Measurements from ENCODE around the gene NEU4.

The NEU4 gene

DNA sequence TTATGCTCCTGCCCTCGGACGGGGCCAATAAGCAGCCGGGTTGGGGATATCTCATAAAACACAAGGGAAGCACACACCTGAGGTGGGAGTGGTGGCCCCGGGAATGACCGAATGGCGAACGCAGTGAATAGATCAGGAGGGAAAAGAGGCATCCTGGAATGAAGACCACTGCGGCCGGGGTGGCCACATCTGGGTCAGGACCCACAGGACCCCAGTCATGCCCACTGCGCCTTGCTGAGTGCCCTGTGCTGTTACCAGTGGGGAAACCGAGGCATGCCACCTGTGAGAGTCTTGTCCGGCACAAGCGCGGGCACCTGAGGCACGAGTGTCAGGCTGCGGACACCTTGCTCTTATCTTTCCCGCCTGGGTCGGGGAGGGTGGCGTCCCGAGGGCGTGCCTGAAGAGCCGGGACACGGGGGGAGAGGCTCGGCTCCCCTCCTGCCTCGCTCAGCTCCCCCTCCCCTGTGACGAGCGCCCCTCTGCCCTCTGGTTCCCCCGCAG is 48.1 kb downstream of the NEU4 start:
- in situ Hi-C loops (cut with HindIII; ENCODE audit: low pct_ligation_motif_present, low pct_unique_long_range_greater_than_20kb, low sequenced_read_pairs) = no loop called here
- DNase-seq = no peak

DNA sequence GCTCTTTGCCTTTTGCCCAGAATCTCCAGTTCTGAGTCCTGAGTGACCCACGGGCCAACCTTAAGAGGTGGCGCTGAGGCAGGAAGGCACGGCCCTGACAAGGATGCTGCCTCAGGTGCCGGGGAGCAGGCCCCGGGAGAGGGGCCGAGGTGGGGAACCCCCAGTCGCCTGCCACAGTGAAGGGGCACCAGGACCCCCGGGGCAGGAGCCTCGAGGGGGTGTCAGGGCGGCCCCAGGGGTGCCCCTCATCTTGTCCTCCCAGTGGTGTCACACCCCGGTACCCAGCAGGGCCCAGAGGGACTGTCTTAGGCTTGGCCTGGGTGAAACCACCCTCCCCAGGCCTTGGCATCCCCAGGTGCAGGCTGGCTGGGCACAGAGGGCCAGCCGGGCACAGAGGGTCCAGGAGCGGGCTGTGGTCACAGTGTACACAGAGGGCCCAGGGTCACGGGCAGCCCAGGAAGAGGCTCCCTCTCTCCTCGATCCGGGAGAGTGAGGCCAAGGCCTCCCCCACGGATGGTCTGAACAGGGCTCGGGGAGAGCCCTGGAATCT is 48.7 kb downstream of the NEU4 start:
- DNase-seq = no peak
- in situ Hi-C loops (cut with HindIII; ENCODE audit: low pct_ligation_motif_present, low pct_unique_long_range_greater_than_20kb, low sequenced_read_pairs) = no loop called here

DNA sequence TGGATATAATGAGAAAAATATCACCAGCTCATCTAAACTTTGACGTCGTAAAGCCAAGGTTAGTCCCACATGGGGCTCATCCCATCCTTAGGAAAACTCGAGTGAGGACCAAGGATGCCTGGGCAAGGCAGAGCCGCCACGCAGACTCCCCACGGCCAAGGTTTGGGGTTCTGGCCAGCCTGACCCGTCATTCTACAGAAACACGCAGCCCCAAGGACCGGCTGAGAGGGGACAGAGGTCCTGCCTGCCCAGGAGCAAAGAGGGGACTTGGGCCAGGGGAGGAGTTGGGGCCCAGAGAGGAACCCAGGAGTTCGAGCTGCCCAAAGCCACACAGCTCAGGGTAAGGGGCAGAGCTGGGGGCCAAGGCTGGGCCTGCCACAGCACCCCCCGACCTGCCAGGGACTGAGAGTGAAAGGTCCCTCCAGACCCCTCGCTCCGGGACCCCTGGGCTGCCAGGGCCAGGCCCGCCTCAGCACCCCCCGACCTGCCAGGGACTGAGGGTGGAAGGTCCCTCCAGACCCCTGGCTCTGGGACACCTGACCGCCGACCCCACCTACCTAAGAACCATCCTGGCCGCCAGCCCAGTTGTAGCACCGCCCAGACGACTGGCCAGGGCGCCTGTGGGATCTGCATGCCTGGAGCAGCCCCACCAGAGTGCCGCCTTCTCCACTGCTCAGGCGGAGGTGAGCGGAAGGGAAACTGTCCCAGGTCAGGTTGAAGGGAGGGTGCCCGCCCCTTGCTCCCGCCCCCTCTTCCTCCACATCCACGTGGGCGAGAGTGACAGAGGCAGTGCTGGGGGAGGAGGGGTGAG is 49.4 kb downstream of the NEU4 start, which contains the start of gene PDCD1:
PDCD1 (minus strand) TSS at position 689 of the 811 bp plus-strand sequence; CDS start at position 633, 56 bp downstream.
- no peak for DNase-seq
- in situ Hi-C loops (cut with HindIII; ENCODE audit: low pct_ligation_motif_present, low pct_unique_long_range_greater_than_20kb, low sequenced_read_pairs) = no loop called here

DNA sequence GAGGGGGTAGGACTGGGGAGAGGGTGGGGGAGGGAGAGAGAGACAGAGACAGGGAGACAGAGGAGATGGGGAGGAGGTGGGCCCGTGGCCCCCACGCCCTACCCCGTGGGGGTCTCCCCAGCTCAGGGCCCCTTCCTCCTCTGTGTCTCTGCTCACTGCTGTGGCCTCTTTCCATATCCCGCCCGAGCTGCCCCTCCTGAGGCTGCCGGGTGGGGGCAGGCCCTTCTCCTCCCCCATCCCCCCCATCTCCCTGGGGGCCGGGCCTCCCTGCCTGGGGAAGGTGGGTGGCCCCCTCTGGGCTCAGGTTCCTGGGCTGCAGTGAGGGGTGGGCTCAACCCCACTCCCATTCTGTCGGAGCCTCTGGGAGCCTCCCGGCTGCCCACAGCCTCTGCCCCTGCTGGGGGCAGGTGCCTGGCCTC is 50.0 kb downstream of the NEU4 start:
- in situ Hi-C loops (cut with HindIII; ENCODE audit: low pct_ligation_motif_present, low pct_unique_long_range_greater_than_20kb, low sequenced_read_pairs) = no loop called here
- no peak for DNase-seq

DNA sequence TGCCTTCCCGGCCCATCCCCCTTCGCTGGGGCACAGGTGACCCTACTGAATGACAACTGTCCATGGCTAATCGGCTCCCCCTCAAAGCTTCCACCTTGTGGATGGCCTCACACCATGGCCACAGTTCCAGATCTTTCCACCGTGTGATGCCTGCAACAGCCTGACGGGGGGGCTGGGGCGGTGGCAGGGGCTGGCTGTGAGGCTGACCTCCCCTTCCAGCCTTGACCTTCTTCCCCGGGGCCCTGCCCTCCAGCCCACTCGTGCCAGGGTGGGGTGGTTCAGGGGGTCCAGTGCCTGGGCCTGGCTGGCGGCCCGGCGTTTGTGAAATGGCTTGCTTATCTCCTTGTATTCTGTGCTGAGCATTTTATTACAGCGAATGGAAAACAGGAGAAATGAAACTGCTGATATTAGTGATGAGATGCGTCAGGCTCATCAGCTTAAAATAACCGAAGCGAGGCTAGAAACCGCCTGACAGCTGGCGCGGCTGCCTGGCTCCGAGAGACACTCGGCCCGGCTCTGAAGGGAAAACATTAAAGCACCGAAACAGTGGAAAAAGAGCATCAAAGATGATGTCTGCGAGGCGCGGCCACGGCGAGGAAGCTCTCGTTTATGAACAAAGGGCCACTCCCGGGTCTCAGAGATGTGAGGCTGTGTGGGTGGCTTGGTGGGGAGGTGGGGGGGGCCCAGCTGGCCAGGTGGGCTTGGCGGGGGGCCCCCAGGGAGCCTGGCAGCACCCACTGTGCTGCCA is 50.6 kb downstream of the NEU4 start:
- DNase-seq = no peak
- in situ Hi-C loops (cut with HindIII; ENCODE audit: low pct_ligation_motif_present, low pct_unique_long_range_greater_than_20kb, low sequenced_read_pairs) = no loop called here

DNA sequence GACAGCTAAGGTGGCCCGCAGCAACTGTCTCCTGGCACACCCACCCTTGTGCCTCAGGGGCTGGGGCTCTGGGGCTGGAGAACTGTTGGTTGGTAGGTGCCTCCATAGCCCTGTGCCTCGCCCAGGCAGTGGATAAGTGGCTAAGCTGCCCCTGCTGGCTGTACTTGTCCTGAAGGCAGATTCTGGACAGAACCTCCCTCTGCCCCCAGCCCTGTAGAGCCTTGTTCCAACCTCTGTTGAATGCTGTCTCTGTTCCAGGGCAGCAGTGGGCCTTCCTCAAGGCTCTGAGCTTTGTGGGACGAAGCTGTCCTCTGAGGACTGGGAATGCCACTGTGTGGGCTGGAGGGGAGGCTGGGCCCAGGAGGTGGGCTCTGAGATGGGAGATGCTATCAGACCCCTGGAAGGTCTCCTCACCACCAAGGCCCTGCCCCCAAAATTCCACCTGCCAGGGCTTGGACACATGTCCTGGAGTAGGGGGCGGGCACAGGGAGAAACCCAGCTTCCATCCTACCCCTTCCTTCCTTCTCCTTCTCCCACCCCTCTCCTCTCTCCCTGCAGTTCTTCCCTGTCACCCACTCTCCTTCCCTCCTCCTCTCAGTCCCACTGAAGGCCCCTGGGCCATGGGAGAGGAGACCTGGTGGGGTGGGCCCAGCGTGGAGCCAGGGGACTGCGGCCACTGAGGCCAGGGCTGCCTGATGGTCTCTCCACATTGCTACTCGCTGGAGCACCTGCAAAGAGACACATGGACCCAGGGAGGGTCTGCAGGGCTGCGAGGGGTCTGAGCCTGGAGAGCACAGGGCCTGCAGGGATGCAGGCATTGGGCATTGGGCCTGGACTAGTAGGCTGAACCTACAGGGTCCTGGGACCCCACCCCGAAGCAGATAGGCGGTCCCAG is 51.4 kb downstream of the NEU4 start:
- in situ Hi-C loops (cut with HindIII; ENCODE audit: low pct_ligation_motif_present, low pct_unique_long_range_greater_than_20kb, low sequenced_read_pairs) = no loop called here
- no peak for DNase-seq

DNA sequence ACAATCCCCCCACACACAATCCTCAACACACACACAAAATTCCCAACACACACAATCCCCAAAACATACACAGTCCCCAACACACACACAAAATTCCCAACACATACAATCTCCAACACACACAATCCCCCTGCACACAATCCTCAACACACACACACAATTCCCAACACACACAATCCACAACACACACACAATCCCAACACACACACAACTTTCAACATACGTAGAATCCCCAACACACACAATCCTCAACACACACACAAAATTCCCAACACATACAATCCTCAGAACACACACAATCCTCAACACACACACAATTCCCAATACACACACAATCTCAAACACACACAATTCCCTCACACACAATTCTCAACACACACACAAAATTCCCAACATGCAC is 52.3 kb downstream of the NEU4 start:
- in situ Hi-C loops (cut with HindIII; ENCODE audit: low pct_ligation_motif_present, low pct_unique_long_range_greater_than_20kb, low sequenced_read_pairs) = no loop called here
- DNase-seq = no peak

DNA sequence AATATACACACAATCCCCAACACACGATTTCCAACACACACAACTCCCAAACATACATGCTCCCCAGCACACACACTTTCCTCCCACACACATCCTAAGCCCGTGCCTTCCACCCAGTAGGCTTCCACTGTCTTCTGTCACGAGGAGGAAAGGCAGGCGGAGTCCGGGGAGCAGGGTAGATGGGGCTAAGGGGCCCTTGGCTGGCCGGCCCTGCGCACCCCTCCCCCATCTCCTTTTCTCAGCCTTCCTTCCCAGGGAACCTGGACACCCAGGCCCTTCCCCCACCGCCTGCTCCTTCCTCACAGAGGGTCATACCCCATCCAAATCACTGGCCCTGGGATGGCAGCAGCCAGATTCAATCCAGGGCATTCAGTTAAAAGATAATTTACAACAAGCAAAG is 53.1 kb downstream of the NEU4 start:
- no peak for DNase-seq
- in situ Hi-C loops (cut with HindIII; ENCODE audit: low pct_ligation_motif_present, low pct_unique_long_range_greater_than_20kb, low sequenced_read_pairs) = no loop called here

DNA sequence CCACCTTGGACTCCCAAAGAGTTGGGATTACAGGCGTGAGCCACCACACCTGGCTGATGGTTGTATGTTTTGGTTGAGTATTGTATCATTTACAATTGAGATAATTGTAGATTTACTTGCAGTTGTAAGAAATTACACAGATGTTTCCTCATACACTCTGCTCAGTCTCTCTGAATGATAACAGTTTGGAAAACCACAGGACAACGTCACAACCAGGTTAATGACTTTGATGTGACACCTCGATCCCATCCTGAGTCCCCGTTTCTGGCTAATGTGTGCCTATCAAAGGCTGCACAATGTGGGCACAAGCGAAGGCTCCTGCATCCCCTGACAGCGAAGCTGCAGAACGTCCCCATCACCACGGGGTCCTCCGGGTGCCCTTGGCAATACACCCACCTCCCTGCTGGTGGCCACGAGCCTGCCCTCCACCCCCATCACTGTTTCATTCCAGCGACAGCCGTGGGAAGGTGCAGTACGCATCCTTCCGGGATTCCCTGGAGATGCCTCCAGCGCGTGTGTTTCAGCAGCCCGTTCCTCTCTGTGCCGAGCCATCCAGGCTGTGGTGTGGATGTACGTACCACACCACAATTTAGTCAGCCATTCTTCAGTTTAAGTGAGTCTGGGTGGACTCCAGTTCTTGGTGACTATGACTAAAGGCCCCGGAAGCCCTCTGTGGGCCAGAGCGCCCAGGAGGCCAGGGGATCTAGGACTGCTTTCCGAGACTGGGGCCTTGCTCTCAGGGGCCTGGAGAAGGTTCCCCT is 54.0 kb downstream of the NEU4 start:
- in situ Hi-C loops (cut with HindIII; ENCODE audit: low pct_ligation_motif_present, low pct_unique_long_range_greater_than_20kb, low sequenced_read_pairs) = no loop called here
- no peak for DNase-seq

DNA sequence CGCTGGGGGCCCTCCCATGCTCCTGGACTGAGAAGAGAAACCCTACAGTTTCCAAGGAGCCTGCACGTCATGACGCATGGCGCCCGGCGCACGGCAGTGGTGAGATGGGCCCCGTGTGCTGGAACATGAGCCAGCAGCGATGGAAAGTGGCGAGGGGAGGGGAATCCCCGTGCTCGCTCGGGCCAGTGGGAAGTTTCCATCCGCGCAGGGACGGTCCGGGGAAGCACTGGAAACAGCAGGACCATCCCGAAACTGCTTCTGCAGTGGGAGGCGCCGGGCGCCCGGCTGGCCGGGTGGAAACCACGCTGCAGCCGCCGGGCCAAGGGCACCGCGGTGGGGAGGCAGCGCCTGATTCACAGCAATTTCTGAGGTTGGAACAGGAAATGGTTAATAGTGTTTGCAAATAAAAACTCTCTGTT is 54.6 kb downstream of the NEU4 start:
- in situ Hi-C loops (cut with HindIII; ENCODE audit: low pct_ligation_motif_present, low pct_unique_long_range_greater_than_20kb, low sequenced_read_pairs) = no loop called here
- no peak for DNase-seq

DNA sequence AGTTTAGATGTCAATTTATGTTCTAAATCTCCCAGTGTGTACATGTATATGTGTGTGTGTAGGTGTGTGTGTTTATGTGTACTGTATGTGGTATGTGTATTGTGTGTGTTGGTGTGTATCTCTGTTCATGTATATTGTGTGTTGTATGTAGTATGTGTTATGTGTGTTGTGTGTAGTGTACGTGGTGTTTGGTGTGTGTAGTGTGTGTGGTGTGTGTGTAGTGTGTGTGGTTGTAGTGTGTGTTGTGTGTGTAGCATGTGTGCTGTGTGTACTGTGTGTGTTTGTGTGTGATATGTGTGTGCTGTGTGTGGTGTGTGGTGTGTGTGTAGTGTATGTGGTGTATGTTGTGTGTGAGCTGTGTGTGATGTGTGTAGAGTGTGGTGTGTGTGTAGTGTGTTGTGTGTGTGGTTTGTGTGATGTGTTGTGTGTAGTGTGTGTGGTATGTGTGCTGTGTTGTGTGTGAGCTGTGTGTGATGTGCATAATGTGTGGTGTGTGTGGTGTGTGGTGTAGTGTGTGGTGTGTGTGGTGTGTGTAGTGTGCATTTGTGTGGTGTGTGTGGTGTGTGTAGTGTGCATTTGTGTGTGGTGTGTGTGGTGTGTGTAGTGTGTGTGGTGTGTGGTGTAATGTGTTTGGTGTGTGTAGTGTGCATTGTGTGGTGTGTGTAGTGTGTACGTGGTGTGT is 55.3 kb downstream of the NEU4 start:
- no peak for DNase-seq
- in situ Hi-C loops (cut with HindIII; ENCODE audit: low pct_ligation_motif_present, low pct_unique_long_range_greater_than_20kb, low sequenced_read_pairs) = no loop called here

DNA sequence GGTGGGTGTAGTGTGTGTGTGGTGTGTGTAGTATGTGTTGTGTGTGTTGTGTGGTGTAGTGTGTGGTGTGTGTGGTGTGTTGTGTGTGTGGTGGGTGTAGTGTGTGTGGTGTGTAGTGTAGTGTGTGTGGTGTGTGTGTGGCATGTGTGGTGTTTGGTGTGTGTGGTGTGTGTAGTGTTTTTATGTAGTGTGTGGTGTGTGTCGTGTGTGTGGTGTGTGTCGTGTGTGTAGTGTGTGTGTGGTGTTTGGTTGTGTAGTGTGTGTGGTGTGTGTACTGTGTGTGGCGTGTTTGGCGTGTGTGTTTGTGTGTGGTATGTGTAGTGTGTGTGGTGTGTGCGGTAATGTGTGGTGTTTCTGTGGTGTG is 55.8 kb downstream of the NEU4 start:
- in situ Hi-C loops (cut with HindIII; ENCODE audit: low pct_ligation_motif_present, low pct_unique_long_range_greater_than_20kb, low sequenced_read_pairs) = no loop called here
- no peak for DNase-seq

DNA sequence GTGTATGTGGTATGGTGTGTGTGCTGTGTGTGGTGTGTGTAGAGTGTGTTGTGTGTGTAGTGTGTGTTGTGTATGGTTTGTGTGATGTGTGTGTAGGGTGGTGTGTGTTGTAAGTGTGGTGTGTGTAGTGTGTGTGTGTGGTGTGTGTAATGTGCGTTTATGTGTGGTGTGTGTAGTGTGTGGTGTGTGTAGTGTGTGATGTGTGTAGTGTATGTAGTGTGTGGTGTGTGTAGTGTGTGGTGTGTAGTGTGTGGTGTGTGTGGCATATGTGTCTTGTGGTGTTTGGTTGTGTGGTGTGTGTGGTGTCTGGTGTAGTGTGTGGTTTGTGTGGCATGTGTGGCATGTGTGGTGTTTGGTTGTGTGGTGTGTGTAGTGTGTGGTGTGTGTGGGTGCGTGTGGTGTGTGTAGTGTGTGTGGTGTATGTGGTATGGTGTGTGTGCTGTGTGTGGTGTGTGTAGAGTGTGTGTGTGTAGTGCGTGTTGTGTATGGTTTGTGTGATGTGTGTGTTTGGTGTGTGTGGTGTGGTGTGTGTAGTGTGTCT is 56.5 kb downstream of the NEU4 start:
- no peak for DNase-seq
- in situ Hi-C loops (cut with HindIII; ENCODE audit: low pct_ligation_motif_present, low pct_unique_long_range_greater_than_20kb, low sequenced_read_pairs) = no loop called here

DNA sequence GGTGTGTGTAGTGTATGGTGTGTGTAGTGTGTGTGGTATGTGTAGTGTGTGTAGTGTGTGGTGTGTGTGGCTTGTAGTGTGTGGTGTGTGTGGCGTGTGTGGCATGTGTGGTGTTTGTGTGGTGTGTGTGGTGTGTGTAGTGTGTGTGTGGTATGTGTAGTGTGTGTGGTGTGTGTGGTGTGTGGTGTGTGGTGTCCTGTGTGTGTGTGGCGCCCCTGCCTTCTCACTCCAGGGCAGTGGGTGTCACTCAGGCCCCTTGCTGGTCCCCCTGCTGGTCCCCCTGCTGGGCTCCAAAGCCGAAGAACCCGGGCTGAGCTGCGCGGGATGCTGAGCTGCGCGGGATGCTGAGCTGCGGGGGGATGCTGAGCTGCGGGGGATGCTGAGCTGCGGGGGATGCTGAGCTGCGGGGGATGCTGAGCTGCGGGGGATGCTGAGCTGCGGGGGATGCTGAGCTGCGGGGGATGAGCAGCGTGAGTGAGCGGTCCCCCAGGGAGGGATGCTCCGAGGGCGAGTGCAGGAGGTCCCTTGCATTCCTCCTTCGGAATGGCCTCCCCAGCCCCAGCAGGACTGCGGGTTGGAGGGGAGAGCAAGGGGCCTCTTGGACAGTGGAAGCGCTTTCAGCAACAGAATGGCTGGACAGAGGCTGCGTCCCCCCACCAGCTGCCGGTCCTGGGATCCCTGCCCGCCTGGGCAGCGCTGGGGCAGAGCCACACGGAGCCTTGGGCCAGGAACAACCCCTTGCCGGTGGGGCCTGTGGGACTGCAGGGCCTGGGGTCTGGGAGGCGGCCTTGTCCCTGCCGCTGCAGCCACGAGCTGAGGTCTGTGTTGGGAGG is 57.2 kb downstream of the NEU4 start:
- in situ Hi-C loops (cut with HindIII; ENCODE audit: low pct_ligation_motif_present, low pct_unique_long_range_greater_than_20kb, low sequenced_read_pairs) = no loop called here
- peak; percentile 14 for DNase-seq
